GM18870 (cell line): ENCODE results near the gene CDH22.

Experiments
- ATAC-seq: cut with Tn5 transposase; IDR thresholded peaks from one replicate; pipeline ENCODE4 v1.9.1; 2021; ENCODE audit warnings: moderate library complexity; ENCODE audit not compliant: unreplicated experiment

CDH22 gene

DNA sequence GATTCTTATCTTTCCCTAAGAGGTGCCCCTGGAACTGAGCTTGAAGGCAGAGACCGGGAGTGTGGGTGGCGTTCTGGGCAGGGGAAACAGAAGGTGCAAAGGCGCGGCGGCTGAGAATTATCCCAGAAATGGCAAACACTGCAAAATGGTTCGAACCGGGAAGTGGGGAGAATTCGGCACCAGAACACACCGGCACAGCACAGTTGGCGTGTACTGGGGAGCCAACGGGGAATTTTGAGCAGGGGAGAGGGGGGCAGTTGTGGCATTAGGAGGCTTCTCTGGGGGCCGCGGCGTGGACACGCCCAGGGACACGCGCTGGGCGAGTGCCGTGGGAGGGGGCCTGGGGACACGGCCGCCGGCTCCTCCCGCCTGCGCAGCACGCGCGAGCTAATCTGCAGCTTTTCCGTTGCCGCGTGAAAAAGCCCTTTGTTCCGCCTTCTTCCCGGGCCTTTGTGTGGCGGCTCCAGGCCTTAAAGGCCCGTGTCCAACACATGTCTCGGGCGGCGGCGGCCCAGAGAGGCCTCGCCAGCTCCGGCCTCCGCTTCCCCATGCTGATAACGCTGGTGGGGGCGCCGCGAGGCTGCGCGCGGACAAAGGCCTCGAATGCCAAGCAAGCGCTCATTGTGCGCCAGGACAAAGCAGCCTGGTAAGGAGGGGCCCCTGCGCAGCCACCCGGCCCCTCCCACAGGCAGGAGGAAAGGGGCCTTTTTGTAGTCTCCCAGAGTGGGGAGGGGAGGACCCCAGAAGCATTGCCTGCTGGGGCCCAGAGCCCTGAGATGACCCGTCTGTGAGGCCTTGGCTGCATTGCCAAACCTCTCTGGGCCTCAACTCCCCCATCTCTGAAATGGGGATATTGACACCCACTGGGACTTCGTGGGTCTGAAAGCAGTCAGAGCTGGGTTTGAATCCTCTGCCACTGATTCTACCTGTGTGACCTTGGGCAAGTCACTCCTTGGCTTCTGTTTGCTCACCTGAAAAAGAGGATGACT is 107.4 kb downstream of the CDH22 start:
- no peak for ATAC-seq

DNA sequence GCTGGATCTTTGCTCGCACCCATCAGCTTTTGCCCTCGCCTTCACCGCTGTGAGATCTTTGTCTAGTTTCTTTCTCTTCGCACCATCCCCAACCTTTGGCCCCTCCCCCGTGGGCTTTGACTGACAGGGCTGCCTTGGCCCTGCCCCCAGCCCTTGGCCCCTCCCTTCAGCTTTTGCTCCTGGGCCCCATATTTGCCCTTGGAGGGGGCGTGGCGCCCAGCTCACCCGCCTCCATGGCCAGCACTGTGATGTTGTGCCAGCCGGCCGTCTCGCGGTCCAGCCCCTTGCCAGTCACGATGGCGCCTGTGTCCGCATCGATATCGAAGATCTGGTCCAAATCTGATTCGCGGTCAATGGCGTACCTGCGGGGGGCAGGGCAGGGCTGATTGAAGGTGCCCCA is 109.1 kb downstream of the CDH22 start:
- ATAC-seq: no peak

DNA sequence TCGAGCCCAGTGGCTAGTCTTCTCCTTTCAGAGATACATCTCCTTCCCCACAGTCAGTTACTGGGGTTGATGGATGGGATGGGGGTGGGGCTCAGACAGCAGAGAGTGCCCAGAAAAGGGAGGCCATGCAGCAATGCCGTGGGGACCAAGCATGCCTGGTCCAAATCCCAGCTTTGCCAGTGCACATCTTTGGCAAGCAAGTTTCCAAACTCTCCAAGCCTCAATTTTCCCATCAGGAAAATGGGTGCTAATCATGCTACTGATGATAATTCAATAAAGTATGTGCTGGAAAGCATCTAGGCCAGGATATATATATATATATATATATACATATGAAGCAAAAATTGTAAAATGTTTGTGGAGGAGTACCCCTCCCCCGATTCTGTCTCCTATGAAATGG is 111.3 kb downstream of the CDH22 start:
- ATAC-seq: no peak

DNA sequence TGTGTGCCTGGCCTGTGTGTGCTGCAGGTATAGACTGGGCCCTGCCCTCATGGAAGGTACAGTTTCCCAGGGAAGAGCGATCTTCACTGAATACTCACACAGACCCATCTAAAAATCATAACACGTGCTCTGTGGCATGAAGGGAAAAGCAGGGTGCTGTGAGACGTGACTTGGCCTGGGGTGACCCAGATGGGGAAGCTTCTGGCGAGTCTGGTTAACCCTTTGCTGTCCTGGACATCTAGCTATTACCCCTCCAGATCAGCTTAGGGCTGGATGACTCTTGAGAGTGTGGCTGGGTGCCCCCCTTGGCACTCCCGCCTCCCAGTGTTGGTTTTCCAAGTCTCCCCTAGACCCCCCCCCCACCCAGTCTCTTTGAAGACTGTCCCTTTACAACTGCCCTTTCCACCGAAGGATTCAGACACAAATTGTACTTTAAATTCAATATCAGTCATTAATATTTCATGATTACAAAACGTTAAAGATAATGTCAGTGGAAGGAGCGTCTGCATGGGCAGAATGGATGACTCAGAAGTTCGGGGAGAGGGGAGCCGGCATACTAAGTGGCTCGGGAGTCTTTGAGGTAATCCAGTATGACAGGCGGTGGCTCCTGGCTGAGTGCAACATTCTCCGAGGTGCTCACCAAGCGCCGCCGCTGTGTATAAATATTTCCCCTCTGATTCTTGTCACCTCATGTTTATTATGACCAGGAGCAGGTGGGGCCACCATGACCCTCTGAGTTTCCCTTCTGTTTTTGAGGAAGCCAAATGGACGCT is 112.8 kb downstream of the CDH22 start:
- no peak for ATAC-seq

DNA sequence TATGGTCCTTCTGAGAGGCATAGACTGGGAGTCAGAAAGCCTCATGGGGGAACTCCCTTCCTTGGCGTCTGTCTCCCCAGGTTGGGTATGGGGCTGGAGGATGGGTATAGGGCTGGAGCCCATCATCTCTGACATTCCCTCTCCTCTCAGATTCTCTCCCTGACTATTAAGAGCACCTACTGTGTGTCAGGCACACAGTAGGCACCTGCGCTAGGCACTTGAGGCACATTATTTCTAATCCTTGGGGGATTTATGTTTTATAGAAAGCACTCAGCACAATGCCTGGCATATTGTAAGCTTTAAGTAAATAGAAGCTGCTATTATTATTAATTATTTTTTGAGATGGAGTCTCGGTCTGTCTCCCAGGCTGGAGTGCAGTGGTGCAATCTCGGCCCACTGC is 113.9 kb downstream of the CDH22 start:
- ATAC-seq: no peak

DNA sequence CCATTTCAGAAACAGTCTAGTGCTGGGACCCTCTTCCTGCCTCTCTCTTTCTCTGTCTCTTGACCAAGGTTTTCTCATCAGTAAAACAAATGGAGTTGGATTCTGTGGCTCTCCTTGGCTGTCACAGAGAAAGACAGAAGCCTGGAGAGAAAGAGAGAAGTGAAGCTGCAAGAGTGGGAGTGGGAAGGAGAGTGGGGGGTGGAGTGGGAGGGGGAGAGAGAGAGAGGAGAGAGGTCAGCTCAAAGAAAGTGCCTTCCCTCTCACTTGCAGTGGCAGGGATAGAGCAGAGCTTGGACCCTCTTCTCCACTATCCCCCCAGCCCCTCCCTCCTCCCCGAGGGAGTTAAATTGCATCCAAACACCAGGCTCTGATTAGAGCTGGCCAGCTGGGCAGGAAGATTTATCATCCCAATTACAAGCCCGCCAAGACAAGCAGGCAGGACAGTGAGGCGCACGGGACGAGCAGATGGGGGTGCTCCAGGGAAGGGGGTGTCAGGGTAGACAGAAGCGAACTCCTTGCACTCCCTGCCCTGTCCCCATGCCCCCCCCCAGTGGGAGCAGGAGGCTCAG is 115.8 kb downstream of the CDH22 start:
- no peak for ATAC-seq

DNA sequence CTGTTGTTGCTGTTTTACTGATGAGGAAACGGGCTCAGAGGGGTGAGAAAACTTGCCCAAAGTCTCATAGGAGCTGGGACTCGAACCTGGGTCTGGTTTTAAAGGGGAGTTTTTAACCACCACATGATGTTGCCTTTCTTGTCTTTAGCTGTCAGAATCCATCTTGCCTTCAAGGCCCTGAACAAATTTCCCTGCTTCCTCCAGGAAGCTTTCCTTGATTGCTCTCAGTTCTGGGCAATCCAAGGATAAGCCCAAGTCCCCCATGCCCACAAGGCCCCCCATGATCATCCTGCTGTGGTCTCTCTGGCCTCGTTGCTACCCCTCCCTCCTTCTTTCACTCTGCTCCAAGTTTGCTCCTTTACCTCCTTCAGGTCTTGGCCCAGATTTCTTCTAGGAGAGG is 116.7 kb downstream of the CDH22 start:
- ATAC-seq: no peak

DNA sequence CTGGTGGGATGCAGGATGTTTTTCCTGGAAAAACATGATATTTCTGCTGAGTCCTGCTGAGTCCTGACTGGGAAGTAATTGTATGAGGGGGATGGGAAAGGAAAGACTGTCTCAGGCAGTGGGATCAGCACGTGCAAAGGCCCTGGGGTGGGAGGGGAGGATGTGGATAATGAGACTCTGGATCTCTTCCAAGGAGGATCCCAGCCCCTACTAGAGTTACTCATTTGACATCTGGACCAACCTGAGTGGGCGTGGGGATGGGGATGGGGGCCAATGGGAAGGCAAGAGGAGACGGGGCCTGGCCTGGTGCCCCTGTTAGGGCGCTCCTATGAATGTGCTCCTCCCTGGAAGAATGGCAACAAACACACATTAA is 117.1 kb downstream of the CDH22 start:
- no peak for ATAC-seq

DNA sequence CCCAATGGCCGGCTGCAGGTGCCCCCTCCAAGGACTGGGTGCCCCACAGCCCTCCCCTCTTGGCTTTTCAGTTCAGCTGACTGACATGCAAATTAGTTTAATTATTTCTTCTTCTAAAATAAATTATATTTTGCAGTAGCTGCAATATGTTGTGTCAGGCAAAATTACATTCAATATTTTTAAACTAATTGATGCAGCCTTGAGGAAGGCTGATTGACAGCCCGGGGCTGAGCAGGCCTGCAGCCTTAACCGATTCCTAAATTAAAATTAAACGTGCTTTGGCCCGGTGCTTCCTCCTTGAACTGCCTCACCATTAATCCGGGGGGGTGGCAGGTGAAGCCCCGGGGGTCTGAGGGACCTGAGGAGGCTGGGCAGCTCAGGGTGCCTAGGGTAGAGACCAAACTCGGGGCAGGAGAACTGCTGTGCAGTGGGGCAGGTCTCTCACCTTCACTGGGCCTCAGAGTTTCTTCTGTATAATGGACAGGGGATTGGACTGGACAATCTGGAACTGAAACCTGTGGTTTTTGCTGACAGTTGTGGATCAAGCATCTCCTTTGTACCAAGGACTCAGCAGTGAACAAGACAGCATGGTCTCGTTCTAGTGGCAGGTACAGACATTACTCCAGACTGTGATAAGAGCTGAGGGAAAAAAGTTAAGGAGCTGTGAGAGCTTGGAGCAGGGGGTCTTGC is 117.7 kb downstream of the CDH22 start:
- no peak for ATAC-seq

DNA sequence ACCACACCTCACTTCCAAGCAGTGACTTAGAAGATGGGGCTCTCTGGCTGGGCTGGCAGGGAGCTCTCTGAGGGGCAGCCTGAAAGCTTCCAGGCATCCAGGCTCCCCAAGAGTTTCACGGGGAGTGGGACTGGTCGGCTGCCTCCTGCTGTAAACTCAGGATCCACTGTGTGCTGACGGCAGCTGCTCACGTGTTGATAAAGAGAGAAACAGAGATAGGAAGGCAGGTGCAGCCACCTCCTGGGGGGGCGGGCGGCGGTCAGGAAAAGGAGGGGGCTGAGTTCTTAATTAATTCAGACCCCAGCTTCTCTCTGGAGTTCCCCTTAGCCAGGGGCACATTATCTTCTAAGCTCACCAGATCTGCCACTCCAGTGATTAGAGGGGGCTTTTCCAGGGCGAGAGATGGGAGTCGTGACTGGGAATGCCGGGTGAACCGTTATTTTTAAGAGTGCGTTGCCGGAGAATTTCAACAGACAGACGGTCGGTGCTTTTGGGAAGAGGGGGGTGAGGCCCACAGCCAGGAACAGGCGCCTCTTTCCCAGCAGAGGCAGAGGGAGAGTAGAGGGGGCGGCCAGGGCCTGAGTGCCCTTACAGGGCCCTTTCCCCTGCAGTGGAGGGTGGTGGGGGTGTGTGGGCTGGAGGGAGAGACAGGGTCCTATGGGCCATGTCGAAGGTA is 119.3 kb downstream of the CDH22 start:
- no peak for ATAC-seq

DNA sequence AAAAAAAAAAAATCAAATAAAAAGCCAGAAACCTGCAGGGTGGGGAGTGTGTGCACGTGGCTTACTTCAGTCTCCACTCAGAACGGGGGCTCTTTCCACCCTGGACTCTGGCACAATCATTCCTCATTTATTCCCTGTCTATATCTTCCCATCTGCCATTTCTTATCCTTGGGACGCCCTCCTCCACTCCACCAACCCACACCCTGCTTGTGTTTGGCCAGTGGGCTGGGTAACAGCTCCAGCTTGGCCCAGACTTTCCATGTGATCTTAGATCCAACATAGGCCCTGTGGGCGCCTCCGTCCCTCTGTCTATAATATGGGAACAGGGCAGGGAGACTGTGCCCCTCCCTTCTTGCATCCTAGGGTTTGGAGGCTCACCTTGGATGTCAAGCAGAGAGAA is 122.1 kb downstream of the CDH22 start:
- ATAC-seq: no peak

DNA sequence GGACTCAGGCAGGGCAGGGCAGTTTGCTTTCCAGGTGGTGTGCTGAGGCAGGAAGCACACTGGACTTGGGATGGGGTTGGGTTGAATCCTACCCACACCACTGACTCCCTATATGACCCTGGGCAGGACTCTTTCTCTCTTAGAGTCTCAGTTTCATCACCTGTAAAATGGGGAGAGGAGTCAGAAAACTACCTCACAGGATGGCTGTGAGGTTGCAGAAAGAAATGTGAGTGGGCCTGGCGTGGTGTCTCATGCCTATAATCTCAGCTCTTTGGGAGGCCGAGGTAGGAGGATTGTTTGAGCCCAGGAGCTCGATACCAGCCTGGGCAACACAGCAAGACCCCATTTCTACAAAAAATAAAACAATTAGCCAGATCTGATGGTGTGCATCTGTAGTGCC is 122.9 kb downstream of the CDH22 start:
- ATAC-seq: no peak

DNA sequence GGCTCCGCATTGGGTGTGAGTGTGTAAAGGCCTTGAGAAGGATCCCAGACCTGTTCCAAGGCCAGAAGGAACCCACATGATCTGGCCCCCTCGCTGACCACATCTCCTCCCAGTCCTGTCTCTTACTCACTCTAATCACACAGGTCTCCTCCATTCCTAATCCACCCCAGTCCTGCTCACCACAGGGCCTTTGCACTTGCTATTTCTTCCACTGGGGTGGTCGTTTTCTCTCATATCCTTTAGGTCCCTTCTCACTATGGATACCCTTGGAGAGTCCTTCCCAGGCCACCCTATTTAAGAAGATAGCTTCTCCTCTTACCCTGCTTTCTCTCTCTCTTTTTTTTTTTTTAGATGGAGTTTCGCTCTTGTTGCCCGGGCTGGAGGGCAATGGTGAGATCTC is 124.5 kb downstream of the CDH22 start:
- no peak for ATAC-seq

DNA sequence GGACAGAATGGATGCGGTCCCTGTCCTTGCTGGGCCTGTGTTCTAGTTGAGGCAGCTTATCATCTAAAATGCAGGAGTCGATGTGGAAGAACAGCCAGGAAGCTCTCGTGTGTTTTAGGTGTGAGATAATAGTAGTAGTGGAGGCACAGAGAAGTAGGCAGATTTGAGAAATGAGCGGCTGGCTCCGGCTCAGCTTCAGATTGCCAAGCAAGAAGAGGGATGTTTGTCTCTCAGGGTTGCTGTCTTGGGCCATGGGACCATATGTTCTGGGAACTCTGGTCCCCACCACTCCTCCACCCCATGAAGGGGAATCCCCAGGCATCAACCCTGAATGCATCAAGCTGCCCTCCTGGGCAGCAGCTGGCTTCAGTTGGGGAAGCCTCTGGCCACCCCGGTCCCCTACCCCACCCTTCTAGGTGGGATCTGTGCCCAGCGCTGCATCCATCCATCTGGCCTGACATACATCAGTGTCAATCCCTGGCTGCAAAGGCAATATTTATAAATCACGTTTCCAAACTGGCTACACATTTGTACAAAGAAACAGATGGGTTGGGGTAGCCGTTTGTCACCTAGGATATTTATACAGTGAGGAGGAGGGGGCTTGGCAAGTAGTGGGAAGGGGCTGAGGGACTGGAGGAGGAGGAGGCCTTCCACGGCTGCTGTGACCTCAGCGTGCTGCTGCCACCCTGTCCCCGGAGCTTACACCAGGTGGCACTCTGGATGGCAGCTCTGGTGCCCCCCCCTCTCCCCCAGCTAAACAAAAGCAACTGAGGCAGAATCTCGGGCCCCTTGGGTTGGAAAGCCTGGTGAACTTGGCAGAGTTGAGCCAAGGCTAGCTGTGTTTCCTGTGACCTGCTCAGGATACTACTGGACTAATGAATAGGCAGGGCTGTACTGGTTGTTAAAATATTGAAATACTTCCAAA is 125.8 kb downstream of the CDH22 start:
- no peak for ATAC-seq

DNA sequence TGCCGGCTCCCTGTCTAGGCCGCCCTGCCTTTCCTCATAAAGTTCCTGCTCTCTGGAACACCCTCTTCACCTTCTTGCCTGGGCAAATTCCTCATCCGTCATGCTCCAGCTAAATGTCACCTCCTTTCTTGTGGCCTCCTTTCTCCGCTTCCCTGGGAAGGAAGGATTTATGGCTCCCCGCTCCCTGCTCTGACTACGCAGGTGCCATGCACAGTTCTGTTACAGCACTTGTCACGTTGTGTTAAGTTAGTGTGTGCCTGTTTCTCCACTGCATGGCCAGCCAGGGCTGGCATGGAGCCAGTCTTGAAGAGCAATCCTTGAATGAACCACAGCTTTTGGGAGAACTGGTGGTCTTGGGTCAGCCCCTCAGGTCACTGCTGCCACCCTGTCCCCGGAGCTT is 128.4 kb downstream of the CDH22 start:
- ATAC-seq: no peak

DNA sequence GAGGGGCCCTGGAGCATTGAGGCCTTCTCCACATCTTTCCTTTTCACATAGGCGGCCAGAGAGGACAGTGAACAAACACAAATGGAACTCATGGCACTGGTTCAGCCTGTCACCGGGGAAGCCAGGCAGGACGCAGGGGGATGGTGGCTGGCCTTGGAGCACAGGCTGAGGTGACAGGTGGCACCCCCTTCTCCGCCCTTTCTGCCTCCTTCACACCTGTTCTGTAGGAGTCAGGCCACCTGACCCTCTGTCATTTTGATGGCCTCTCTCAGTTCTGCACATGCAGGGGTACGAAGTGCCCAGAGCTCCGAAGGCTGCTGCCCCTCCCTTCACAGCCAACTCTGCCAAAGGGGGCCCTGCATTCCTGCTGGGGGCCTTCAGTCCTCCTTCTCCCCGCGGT is 129.4 kb downstream of the CDH22 start:
- ATAC-seq: no peak

DNA sequence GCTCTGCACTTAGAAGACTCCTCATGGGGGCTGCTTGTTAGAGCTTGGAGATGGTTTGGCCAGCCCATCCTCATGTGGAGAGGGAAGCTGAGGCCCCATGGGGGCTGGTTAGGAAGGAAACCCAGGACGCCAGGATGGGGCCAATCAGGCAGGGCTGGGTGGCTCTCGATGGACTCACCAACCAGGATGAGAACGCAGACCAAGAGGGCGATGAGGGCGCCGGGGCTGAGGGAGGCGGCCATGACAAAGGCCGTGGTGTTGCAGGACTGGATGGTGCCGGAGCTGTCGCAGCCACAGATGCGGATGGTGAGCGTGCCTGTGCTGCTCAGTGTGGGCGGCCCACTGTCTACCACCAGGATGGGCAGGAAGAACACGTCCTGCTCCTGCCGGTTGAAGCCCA is 130.5 kb downstream of the CDH22 start:
- no peak for ATAC-seq

DNA sequence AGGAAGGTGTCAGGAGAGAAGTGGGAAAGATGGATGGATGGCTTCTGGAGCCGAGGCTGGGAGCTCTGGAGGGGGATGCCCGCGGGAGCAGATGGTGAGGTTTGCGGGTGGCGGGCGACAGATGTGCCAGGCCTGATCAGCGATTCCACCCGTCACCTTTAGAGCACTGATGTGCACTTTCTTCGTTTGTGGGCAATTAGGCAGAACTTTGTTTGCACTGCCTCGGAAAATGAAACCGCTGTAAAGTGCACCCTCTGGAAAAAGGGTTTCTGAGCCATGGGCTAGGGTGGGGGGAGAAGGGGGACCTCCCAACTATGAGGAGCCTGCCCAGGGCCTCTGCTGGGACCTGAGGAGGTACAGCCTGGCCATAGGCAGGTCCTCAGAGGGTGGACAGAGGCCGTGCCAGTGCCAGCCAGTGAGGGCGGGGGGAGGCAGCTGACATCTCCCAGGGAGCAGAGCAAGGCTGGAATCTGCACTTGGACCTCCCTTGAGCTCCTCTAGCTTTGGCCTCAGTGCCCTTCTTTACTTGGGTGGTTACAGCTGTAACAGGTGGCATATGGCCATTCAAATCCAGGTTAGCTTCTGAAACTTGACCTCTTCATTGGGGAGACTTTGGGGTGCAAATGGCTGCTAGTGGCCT is 131.4 kb downstream of the CDH22 start:
- no peak for ATAC-seq

DNA sequence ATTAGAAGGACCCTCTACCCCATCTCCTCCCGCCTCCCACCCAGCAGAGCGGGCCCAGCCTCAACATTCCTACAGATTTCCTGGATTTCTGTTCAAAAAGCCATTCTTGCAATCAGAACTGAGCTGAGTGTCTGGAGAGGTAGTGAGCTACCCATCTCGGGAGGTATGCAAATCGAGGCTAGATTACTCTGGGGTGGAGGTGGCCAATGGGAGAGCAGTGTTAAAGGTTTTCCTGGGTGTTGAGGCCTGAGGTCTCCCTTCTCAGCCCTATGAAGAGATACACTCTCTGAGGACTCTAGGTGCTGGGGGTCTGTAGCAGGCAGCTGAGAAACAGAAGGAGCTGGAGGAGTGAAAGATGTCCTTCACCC is 133.2 kb downstream of the CDH22 start:
- no peak for ATAC-seq
